Testis (tissue), 2 donors: ENCODE measurements around the gene MFF.

Experiments used
- CTCF ChIP-seq, 3 experiments: fragments of 450-650 bp in 2 of 3; fragments of 200-600 bp in 1 of 3; sonication (generic) in 1 of 3; IDR thresholded peaks; one replicate each; pipeline ENCODE4 v1.5.1; 2016 to 2019; ENCODE audit warnings: antibody characterized with exemption in 3 of 3, mild to moderate bottlenecking in 2 of 3, moderate library complexity in 1 of 3
- POLR2A ChIP-seq: fragments of 450-650 bp; IDR thresholded peaks from one replicate; pipeline ENCODE4 v1.6.1; 2017; ENCODE audit warnings: antibody characterized with exemption, mild to moderate bottlenecking, moderate library complexity

- TF ChIP-seq CTCF (IDR thresholded peaks at IDR 0.05): no peak
- TF ChIP-seq POLR2A: no peak
Observed at GRCh38 chr2:227404585-227405271, 79.7 kb downstream of the MFF start.
